NCI-H2227 treated with DMSO at 0.1 percent for 48 hours (cell line): Measurements from ENCODE around the gene CTTN.

Experiments
- DNase-seq: peaks from one replicate; lab custom pipeline; 2025; lab: John Stamatoyannopoulos, UW

CTTN gene

GRCh38 chr11:70397983-70398833, at the start of gene CTTN:
CTTN (plus strand) TSS chr11:70398529; CDS start chr11:70407298, 8,769 bp downstream.
- peak; percentile 85 for DNase-seq

- no peak for DNase-seq
Measured at GRCh38 chr11:70348608-70349007, 49.7 kb upstream of the CTTN start.

GRCh38 chr11:70351646-70352045, 46.7 kb upstream of the CTTN start:
- no peak for DNase-seq

GRCh38 chr11:70352100-70352499, 46.2 kb upstream of the CTTN start:
- no peak for DNase-seq

GRCh38 chr11:70352601-70353000, 45.7 kb upstream of the CTTN start:
- no peak for DNase-seq

GRCh38 chr11:70353329-70353728, 45.0 kb upstream of the CTTN start:
- no peak for DNase-seq

GRCh38 chr11:70353900-70354568, 44.3 kb upstream of the CTTN start:
- DNase-seq, result no peak

- DNase-seq, result no peak
Measured at GRCh38 chr11:70354629-70355028, 43.7 kb upstream of the CTTN start.

GRCh38 chr11:70358753-70359152, 39.6 kb upstream of the CTTN start:
- no peak for DNase-seq

GRCh38 chr11:70359451-70360205, 38.7 kb upstream of the CTTN start:
- DNase-seq, result no peak

- no peak for DNase-seq
Measured at GRCh38 chr11:70360211-70360610, 38.1 kb upstream of the CTTN start.

GRCh38 chr11:70364178-70364577, 34.2 kb upstream of the CTTN start:
- DNase-seq, result no peak

GRCh38 chr11:70364745-70365543, 33.4 kb upstream of the CTTN start:
- DNase-seq, result no peak

- no peak for DNase-seq
Measured at GRCh38 chr11:70365544-70365927, 32.8 kb upstream of the CTTN start.

GRCh38 chr11:70367071-70367470, 31.3 kb upstream of the CTTN start:
- DNase-seq, result no peak

GRCh38 chr11:70368961-70369360, 29.4 kb upstream of the CTTN start:
- no peak for DNase-seq

- no peak for DNase-seq
Measured at GRCh38 chr11:70371241-70371640, 27.1 kb upstream of the CTTN start.

- DNase-seq, result no peak
Measured at GRCh38 chr11:70372076-70372475, 26.3 kb upstream of the CTTN start.

GRCh38 chr11:70376621-70377020, 21.7 kb upstream of the CTTN start:
- no peak for DNase-seq

GRCh38 chr11:70377645-70378044, 20.7 kb upstream of the CTTN start:
- DNase-seq, result no peak

GRCh38 chr11:70378506-70379134, 19.7 kb upstream of the CTTN start:
- peak; percentile 5 for DNase-seq
